ENCODE results near the gene CNTN4. TPM values are rescaled to one million over a fixed set of nuclear protein-coding genes. Genes with fewer than 3 reads are reported as not detected.

CNTN4 gene
- total and polyA plus RNA-seq, 2 of the 8 experiments (the other 6 are each of a cell fraction or from before 2014, with no cell fraction given), result 0.41 to 2.2 TPM

GRCh38 chr3:2523281-2523836 is 424.7 kb downstream of the CNTN4 start:
- Histone ChIP-seq H2BK5ac (ENCODE audit: low read depth, low read length) (no peak overlapping the region), H3K56ac (replicated peaks; ENCODE audit: insufficient read length, low read depth, low read length) (no peak overlapping the region), H3K4me1 (replicated peaks in 1 of 4; ENCODE audit: control insufficient read depth in 3 of 4, insufficient read depth in 4 of 4, low read length in 3 of 4) (no peaks in the 10 kb centered on the region), H3K4me3 (ENCODE audit: extremely low read depth in 1 of 4, insufficient read depth in 2 of 4, low read depth in 3 of 4, low read length in 4 of 4) (no peak overlapping the region), H2BK12ac (ENCODE audit: low read depth, low read length) (no peak overlapping the region), H3K18ac (ENCODE audit: extremely low read depth, low read length) (no peak overlapping the region), H2BK120ac (replicated peaks; ENCODE audit: low read depth, low read length) (no peak overlapping the region), H3K27me3 (replicated peaks in 1 of 4; ENCODE audit: control insufficient read depth in 3 of 4, extremely low read depth in 1 of 4, insufficient read depth in 3 of 4, low read length in 3 of 4) (no peaks in the 10 kb centered on the region), H2BK20ac (ENCODE audit: low read length) (no peak overlapping the region), H4K91ac (replicated peaks; ENCODE audit: insufficient read length, low read length) (no peak overlapping the region), H3K14ac (ENCODE audit: insufficient read length) (no peak overlapping the region), H3K9me3 (ENCODE audit: insufficient read depth in 2 of 2, low read depth in 1 of 2, low read length in 1 of 2) (no peaks in the 10 kb centered on the region), H3K79me1 (ENCODE audit: low read depth, low read length) (no peaks in the 10 kb centered on the region), H3K4me2 (ENCODE audit: insufficient read depth in 1 of 2, low read depth in 2 of 2, low read length in 2 of 2) (no peak overlapping the region), H3K23ac (ENCODE audit: insufficient read length) (no peak overlapping the region), H3K23me2 (ENCODE audit: low read depth, low read length) (no peaks in the 10 kb centered on the region), H3K27ac (ENCODE audit: low read depth, low read length) (no peak overlapping the region), H3K4ac (replicated peaks; ENCODE audit: insufficient read length, low read depth, low read length) (no peak overlapping the region), H3K79me2 (ENCODE audit: control insufficient read depth in 1 of 2, insufficient read depth in 2 of 2, low read length in 2 of 2) (no peaks in the 10 kb centered on the region), H4K20me1 (replicated peaks in 1 of 2; ENCODE audit: control insufficient read depth in 1 of 2, insufficient read depth in 2 of 2, low read length in 2 of 2) (no peaks in the 10 kb centered on the region), H3K9ac (replicated peaks in 1 of 4; ENCODE audit: extremely low read depth in 1 of 4, low read depth in 3 of 4, low read length in 3 of 4) (no peak overlapping the region), H3K36me3 (ENCODE audit: control insufficient read depth in 2 of 4, insufficient read depth in 4 of 4, low read length in 3 of 4) (no peaks in the 10 kb centered on the region), H2AK5ac (ENCODE audit: low read depth, low read length) (no peak overlapping the region), H4K8ac (ENCODE audit: extremely low read depth, insufficient read depth, low read length) (no peak overlapping the region), H4K5ac (ENCODE audit: insufficient read length, low read depth, low read length) (no peak overlapping the region), H2AFZ (ENCODE audit: low read length) (no peak overlapping the region), H2BK15ac (ENCODE audit: low read length) (no peak overlapping the region)
- WGBS, 2 experiments (ENCODE audit: extremely low coverage in 1 of 2, insufficient coverage in 1 of 2, insufficient read length in 1 of 2, insufficient replicate concordance in 2 of 2, low coverage in 1 of 2, low lambda C conversion rate in 2 of 2, missing lambda C conversion rate in 1 of 2), result 81% methylated on average over 2 of the region's 2 CpGs; no CpG with 5 or more reads in 1 of the 2 experiments
- POLR2A ChIA-PET (ENCODE audit: partially characterized antibody), result no interaction called here
- TF ChIP-seq HDAC2 (IDR thresholded peaks at IDR 0.05; ENCODE audit: borderline replicate concordance in 1 of 2, low read depth in 2 of 2, low read length in 2 of 2) (no peak), EP300 (IDR thresholded peaks at IDR 0.05; ENCODE audit: borderline replicate concordance in 1 of 2, low read depth in 2 of 2, low read length in 2 of 2) (no peak), SIRT6 (IDR thresholded peaks at IDR 0.05; ENCODE audit: low read length) (no peak), SIX5 (IDR thresholded peaks at IDR 0.05; ENCODE audit: low read depth, low read length) (no peak), SP1 (IDR thresholded peaks at IDR 0.05; ENCODE audit: low read depth, low read length) (no peak), TBP (IDR thresholded peaks at IDR 0.05; ENCODE audit: low read depth, low read length) (no peak), BRCA1 (IDR thresholded peaks at IDR 0.05; ENCODE audit: low read depth, low read length) (no peak), CHD2 (IDR thresholded peaks at IDR 0.05; ENCODE audit: low read length) (no peak), SP4 (IDR thresholded peaks at IDR 0.05; ENCODE audit: low read length) (no peak), SUZ12 (IDR thresholded peaks at IDR 0.05; ENCODE audit: low read length) (no peak), CEBPB (IDR thresholded peaks at IDR 0.05; ENCODE audit: low read depth, low read length) (no peak)
- CTCF ChIA-PET (ENCODE audit: partially characterized antibody), result interaction anchor here (0.6 kb wide), 1 partner anchor 64 kb away, joined by 3 read pairs; no protein-coding TSS in a partner anchor
- DNase-seq (ENCODE audit: low read depth in 1 of 2, low spot score in 2 of 2), result no peak
- no peak for FAIRE-seq
